Measurements from ENCODE around the gene CNTNAP2.

CNTNAP2 gene

GRCh38 chr7:147428075-147428474, 1311.5 kb downstream of the CNTNAP2 start:
- DNase-seq = no peak

- DNase-seq = no peak
These were observed 1313.4 kb downstream of the CNTNAP2 start for GRCh38 chr7:147429961-147430360.

- DNase-seq = no peak
These were observed 1315.5 kb downstream of the CNTNAP2 start for GRCh38 chr7:147432079-147432478.

- DNase-seq = no peak
These were observed 1316.0 kb downstream of the CNTNAP2 start for GRCh38 chr7:147432576-147432975.

GRCh38 chr7:147436718-147437117, 1320.1 kb downstream of the CNTNAP2 start:
- no peak for DNase-seq

GRCh38 chr7:147438216-147438615, 1321.6 kb downstream of the CNTNAP2 start:
- DNase-seq = no peak

- no peak for DNase-seq
These were observed 1327.3 kb downstream of the CNTNAP2 start for GRCh38 chr7:147443942-147444341.

GRCh38 chr7:147452816-147453215, 1336.2 kb downstream of the CNTNAP2 start:
- no peak for DNase-seq

GRCh38 chr7:147465223-147465622, 1348.6 kb downstream of the CNTNAP2 start:
- no peak for DNase-seq

GRCh38 chr7:147472556-147472955, 1356.0 kb downstream of the CNTNAP2 start:
- DNase-seq = no peak

- DNase-seq = no peak
These were observed 1358.3 kb downstream of the CNTNAP2 start for GRCh38 chr7:147474862-147475261.

- no peak for DNase-seq
These were observed 1360.9 kb downstream of the CNTNAP2 start for GRCh38 chr7:147477526-147477925.

- DNase-seq = no peak
These were observed 1362.2 kb downstream of the CNTNAP2 start for GRCh38 chr7:147478796-147479195.

GRCh38 chr7:147483634-147484292, 1367.2 kb downstream of the CNTNAP2 start:
- no peak for DNase-seq

- no peak for DNase-seq
These were observed 1369.1 kb downstream of the CNTNAP2 start for GRCh38 chr7:147485660-147486210.

- no peak for DNase-seq
These were observed 1376.0 kb downstream of the CNTNAP2 start for GRCh38 chr7:147492606-147493005.

- DNase-seq = no peak
These were observed 1379.6 kb downstream of the CNTNAP2 start for GRCh38 chr7:147496209-147496608.

- DNase-seq = no peak
These were observed 1380.6 kb downstream of the CNTNAP2 start for GRCh38 chr7:147497246-147497645.

GRCh38 chr7:147498081-147498480, 1381.5 kb downstream of the CNTNAP2 start:
- no peak for DNase-seq

GRCh38 chr7:147509035-147509501, 1392.5 kb downstream of the CNTNAP2 start:
- DNase-seq = no peak

GRCh38 chr7:147509541-147510200, 1393.1 kb downstream of the CNTNAP2 start:
- no peak for DNase-seq

GRCh38 chr7:147510201-147510542, 1393.6 kb downstream of the CNTNAP2 start:
- no peak for DNase-seq

- no peak for DNase-seq
These were observed 1394.3 kb downstream of the CNTNAP2 start for GRCh38 chr7:147510923-147511322.

GRCh38 chr7:147513451-147513850, 1396.8 kb downstream of the CNTNAP2 start:
- DNase-seq = no peak

Data from islet precursor cell (in vitro differentiated cells).